AG04449 (cell line): ENCODE measurements around the gene PLD1.

Experiments
- CTCF ChIA-PET: fragments of 350-600 bp; formaldehyde crosslinking; extraction: SDS; loops from one replicate; lab custom pipeline; 2021; ENCODE audit warnings: antibody characterized with exemption; lab: Yijun Ruan, JAX
- POLR2A ChIA-PET: fragments of 400-600, 350-600 bp; formaldehyde crosslinking; extraction: SDS; loops from one replicate; lab custom pipeline; 2020; ENCODE audit warnings: antibody characterized with exemption, inconsistent platforms; lab: Yijun Ruan, JAX
- DNase-seq: peaks from one replicate; pipeline ENCODE4 v3.0.0-alpha.2; 2010; ENCODE audit warnings: low read depth, low spot score
- H3K4me3 ChIP-seq: 2 replicates; pipeline ENCODE4 v1.5.1; 2011; ENCODE audit warnings: low read depth, mild to moderate bottlenecking, control low read depth, low read length
- CTCF ChIP-seq: IDR thresholded peaks from one replicate; pipeline ENCODE4 v1.5.1; 2011; ENCODE audit warnings: mild to moderate bottlenecking, moderate library complexity, low read length, control low read depth, inconsistent platforms; ENCODE audit not compliant: insufficient read depth; ENCODE audit errors: missing control alignments

PLD1 gene

DNA sequence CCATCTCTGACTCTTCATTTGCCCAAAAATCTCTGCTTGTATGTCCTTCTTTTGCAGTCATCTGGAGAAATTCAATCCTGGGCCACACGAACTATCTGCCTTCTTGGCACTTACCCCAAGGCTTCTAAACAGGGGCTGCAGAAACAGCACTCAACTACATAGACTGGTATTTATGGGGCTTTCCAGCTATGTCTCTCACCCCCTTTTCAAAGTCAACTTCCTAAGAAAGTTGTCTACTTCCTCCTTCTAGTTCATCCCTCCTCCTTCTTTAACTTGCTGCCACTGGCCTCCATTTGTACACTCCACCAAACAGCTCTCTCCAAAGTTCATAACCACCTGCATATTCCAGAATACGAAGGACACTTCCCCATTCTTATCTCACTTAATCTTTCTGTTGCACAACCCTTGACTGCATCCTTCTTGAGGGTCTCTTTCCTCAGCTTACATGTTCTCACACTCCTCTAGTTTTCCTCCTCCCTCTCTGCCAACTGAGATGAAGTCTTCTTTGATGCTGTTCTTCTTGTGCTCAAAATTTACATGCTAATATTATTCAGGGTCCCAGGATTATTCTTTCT, 55.2 kb downstream of the PLD1 start:
- H3K4me3 ChIP-seq: no peak overlapping the region
- TF ChIP-seq CTCF: no peak
- ChIA-PET POLR2A (no interaction called here), CTCF (interaction anchor here (0.7 to 11.6 kb wide), 4 partner anchors 10 to 789 kb away, joined by 4 to 90 read pairs (median 4); no protein-coding TSS in a partner anchor)
- no peak for DNase-seq

DNA sequence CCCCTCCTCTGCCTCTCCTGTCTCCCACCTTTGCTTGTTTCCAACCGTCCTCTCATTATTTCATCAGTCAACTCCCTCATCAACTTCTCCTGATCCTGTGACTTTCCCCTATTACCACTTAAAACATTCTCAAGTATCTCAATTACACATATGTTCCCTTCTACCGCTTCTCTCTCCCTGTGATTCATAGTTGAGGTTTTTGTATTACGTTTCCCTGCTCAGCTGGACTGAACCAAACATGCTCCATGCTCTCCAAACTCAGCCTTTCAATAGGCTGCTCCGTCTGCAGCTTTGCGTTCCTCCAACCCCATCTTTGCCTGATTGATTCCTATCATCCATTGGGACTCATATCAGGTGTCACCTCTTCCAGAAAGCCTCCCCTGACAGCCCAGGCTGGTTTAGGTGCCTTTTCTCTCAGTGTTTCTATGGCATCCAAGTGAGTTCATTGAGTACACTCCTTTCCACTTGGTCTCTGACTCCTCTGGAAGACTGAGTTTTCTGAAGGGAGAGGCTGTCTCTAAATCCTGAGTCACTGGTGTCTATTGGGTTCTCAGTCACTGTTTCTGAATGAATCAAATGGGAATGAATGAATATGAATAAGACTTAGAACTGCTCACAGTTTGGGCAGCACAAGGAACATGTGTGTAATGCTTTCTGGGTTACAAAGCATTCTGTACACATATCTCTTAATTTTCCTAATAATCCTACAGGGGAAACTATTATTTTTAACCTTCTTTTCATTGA, 56.4 kb downstream of the PLD1 start:
- ChIA-PET POLR2A (no interaction called here), CTCF (interaction anchor here (11.6 kb wide), 1 partner anchor 18 kb away, joined by 90 read pairs; no protein-coding TSS in a partner anchor)
- no peak overlapping the region for H3K4me3 ChIP-seq
- DNase-seq: peak; percentile 63
- TF ChIP-seq CTCF: no peak

DNA sequence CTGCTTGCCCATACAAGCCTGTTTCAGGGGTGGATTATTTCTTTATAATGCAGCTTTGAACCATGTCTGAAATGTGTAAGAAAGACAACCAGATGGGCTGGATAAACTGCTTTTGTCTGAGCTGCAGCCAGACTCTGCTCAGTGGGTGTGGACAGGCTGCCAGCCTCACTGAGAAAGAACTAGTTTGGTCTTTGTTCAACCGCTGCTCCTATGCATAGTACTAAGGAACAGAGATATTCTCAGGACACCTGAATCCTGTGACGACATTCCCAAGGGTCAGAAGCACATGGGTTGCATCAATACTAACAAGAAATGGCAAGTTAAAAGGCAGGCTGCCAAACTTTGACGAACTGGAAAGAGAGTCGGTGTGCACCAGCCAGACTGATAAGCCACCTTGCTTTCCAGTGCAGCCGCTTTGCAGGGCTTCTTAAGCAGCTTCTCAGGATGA, 57.2 kb downstream of the PLD1 start:
- TF ChIP-seq CTCF: no peak
- DNase-seq: no peak

DNA sequence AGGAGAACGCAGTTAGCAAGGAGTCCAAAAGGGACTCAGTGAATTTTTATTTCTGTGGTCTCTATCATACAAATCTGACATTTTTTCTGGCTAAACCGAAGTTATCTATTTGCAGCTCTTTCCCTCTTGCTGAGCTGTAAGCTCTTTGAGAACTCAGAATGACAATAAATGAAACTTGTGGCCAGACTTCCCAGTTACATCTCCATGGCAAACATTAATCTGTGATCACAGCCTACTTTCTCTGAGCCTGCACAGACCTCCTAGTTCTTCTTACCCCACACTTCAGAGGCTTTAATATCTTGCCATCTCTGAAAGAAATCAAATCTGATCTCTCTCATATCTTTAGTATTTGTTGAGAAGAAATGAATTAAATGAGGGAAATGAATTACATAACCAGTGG, 58.0 kb downstream of the PLD1 start:
- H3K4me3 ChIP-seq: no peak overlapping the region
- no peak for TF ChIP-seq CTCF
- POLR2A ChIA-PET: no interaction called here
- CTCF ChIA-PET: interaction anchor here (1.0 to 11.6 kb wide), 2 partner anchors 19 to 111 kb away, joined by 3 to 90 read pairs; no protein-coding TSS in a partner anchor
- DNase-seq: no peak

More for the DNA sequence above, 57.2 kb downstream of the PLD1 start:
- POLR2A ChIA-PET: no interaction called here
- no peak overlapping the region for H3K4me3 ChIP-seq
- CTCF ChIA-PET: interaction anchor here (11.6 kb wide), 1 partner anchor 18 kb away, joined by 90 read pairs; no protein-coding TSS in a partner anchor

- H3K4me3 ChIP-seq: no peak overlapping the region
- POLR2A ChIA-PET: no interaction called here
- CTCF ChIA-PET: interaction anchor here (0.9 to 1.6 kb wide), 6 partner anchors 8 to 45 kb away, joined by 3 to 7 read pairs (median 4); no protein-coding TSS in a partner anchor
- DNase-seq: no peak
- TF ChIP-seq CTCF: no peak
Observed at GRCh38 chr3:171749124-171749523, 61.2 kb downstream of the PLD1 start.
